NT2/D1 (cell line): ENCODE data around the gene HES7.

Experiments
- SUZ12 ChIP-seq: IDR thresholded peaks from 2 replicates; pipeline ENCODE4 v1.6.1; 2011; ENCODE audit not compliant: insufficient read length, insufficient read depth; ENCODE audit errors: extremely low read depth
- YY1 ChIP-seq: IDR thresholded peaks from 2 replicates; pipeline ENCODE4 v1.6.1; 2011; ENCODE audit not compliant: insufficient read length, insufficient read depth
- ZNF274 ChIP-seq: IDR thresholded peaks from 2 replicates; pipeline ENCODE4 v1.6.1; 2011; ENCODE audit warnings: mild to moderate bottlenecking, low read depth, low read length

DNA sequence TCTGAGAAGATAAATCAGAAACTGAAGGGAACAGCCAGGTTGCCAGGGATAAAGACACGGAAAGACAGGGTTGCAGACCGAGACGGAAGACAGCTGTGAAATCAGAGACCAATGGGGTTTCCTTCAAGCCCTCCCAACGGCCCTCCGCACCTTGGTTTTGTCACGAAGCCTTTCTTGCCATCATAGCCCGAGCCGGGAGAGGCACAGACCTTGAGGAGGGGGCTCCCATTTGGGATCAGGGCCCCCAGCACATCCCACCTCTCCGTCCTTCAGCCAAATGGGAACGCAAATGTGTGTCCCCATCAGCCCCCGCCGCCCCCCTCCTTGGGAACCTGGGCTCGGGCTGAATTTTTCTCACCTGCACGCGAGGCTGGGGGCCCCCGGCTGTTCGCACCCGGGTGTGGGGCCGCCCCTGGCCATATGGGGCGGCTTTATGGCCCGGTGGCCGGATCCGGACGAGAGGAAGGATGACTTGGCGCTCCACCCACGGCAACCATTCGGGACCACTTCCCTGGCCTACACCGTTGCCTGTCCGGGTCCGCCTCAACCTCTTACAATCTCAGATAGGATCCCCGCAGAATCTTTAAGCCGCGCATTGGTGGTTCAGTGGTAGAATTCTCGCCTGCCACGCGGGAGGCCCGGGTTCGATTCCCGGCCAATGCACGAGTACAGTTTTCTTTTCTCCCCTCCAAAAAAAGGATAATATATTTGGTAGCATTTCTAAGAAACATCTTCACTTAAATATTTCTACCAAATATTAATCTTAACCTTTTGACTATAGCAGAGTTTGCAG, 1.4 kb upstream of the HES7 start:
- no peak for TF ChIP-seq ZNF274
- no peak for TF ChIP-seq YY1
- TF ChIP-seq SUZ12 = no peak
